ENCODE data around the gene CFAP410.

Gene CFAP410

DNA sequence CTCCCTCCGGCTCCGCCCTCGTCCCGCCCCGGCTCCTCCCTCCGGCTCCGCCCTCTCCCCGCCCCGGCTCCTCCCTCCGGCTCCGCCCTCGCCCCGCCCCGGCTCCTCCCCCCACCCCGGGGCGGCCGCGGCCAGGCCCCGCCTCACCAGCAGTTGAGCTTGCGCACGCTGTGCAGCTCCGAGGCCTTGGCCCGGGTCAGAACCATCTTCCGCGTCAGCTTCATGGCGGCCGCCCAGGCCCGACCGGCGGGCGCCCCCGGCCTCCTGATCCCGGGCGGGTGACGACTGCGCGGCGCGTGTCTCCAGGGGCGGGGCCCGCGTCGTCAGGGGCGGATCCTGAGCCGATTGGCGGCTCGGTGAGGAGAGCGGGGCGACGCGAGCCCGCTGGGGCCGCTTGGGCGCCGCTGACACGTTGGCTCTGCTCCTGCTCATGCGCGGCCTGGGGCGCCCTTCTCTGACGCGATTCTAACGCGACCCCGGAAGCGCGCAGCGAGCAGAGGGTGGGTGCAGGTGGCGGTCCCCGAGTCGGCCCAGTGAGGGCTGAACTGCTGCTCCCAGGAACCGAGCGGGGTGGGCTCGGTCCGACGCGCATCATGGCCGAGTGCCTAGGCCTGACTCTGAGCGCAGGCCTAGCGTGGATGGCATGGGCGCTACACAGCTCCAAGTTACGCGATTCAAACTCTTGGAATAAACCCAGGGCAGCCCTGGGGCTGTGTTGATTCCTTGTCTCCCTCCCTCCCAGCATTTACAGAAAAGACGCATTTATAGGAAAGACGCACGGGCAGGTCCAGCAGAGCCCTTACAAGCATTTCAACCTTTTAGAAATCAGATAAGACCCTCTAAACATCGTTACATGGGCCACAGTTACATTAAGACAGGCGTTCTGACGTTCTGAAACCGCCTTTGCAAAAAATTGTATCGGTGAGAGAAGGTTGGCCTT, at the start of gene CFAP410:
Gene CFAP410, minus strand, starts transcription at position 420 of the 940 bp plus-strand sequence. Its CDS starts 196 bp downstream, at position 224.
- Histone ChIP-seq H3K36me3 (ENCODE audit: control insufficient read depth in 5 of 5, insufficient read depth in 5 of 5, low read length in 5 of 5) (peaks cover 0 to 23% (median 12%) of the 10 kb centered on the region in 5 donors), H3K9me3 (ENCODE audit: control insufficient read depth in 5 of 5, low read length in 5 of 5) (no peaks in the 10 kb centered on the region), H3K27ac (ENCODE audit: low read depth, low read length) (peak within 1 kb of the TSS; percentile 82), H3K4me1 (ENCODE audit: control insufficient read depth in 5 of 5, insufficient read depth in 5 of 5, low read length in 5 of 5) (peaks cover 2 to 23% (median 20%) of the 10 kb centered on the region in 5 donors), H3K9ac (ENCODE audit: low read length in 5 of 5) (peak within 1 kb of the TSS; percentile 49 to 95 (median 91)), H3K4me3 (ENCODE audit: low read depth in 1 of 5, low read length in 5 of 5) (peak within 1 kb of the TSS; percentile 82 to 95 (median 91)), H3K27me3 (ENCODE audit: control insufficient read depth in 5 of 5, insufficient read depth in 4 of 5, low read length in 5 of 5) (no peaks in the 10 kb centered on the region)

DNA sequence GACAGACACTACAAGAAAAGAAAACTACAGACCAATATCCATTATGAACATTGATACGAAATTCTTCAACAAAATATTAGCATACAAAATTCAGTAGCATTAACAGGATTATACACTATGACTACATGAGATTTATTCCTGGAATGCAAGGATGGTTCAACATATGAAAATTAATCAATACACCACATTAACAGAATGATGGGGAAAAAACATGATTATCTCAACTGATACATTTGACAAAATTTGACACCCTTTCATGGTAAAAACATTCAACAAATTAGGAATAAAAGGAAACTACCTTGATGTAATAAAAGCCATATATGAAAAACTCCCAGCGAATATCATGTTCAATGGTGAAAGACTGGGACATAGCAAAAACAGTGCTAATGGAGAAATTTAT, 45.8 kb upstream of the CFAP410 start:
- Histone ChIP-seq H3K4me3 (ENCODE audit: low read depth in 1 of 5, low read length in 5 of 5) (no peak overlapping the region), H3K4me1 (ENCODE audit: control insufficient read depth in 5 of 5, insufficient read depth in 5 of 5, low read length in 5 of 5) (no peaks in the 10 kb centered on the region), H3K9me3 (ENCODE audit: control insufficient read depth in 5 of 5, low read length in 5 of 5) (peaks cover 6 to 30% (median 21%) of the 10 kb centered on the region in 5 donors), H3K36me3 (ENCODE audit: control insufficient read depth in 5 of 5, insufficient read depth in 5 of 5, low read length in 5 of 5) (peaks cover 0 to 28% (median 5%) of the 10 kb centered on the region in 5 donors), H3K27me3 (ENCODE audit: control insufficient read depth in 5 of 5, insufficient read depth in 4 of 5, low read length in 5 of 5) (peaks cover 0 to 7% (median 0%) of the 10 kb centered on the region in 5 donors), H3K9ac (ENCODE audit: low read length in 5 of 5) (no peak overlapping the region), H3K27ac (ENCODE audit: low read depth, low read length) (no peak overlapping the region)

DNA sequence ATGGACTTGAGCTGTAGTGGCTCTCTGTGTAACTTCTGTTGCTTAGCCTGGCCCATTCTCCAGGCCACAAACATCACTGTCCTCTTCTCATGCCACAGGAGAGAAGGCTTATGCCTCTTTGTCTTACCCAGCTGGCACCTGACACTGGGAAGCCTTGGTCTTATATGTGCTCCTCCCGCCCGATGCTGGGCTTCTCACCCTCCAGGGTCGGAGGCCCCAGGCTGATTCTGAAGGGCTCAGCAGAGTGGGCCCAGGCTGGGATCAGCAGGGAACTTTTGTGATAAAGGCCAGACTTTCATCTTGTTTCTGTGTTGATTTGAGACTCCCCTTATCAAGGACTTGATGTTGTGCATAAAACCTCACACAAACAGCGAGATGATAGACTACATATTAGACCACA, 44.0 kb upstream of the CFAP410 start:
- H3K27me3 ChIP-seq (ENCODE audit: control insufficient read depth in 5 of 5, insufficient read depth in 4 of 5, low read length in 5 of 5): peaks cover 0 to 17% (median 0%) of the 10 kb centered on the region in 5 donors
- H3K36me3 ChIP-seq (ENCODE audit: control insufficient read depth in 5 of 5, insufficient read depth in 5 of 5, low read length in 5 of 5): peaks cover 5 to 41% (median 10%) of the 10 kb centered on the region in 5 donors
- H3K4me1 ChIP-seq (ENCODE audit: control insufficient read depth in 5 of 5, insufficient read depth in 5 of 5, low read length in 5 of 5): no peaks in the 10 kb centered on the region
- peaks cover 6 to 25% (median 21%) of the 10 kb centered on the region in 5 donors for H3K9me3 ChIP-seq (ENCODE audit: control insufficient read depth in 5 of 5, low read length in 5 of 5)
- H3K9ac ChIP-seq (ENCODE audit: low read length in 5 of 5): no peak overlapping the region
- no peak overlapping the region for H3K27ac ChIP-seq (ENCODE audit: low read depth, low read length)
- no peak overlapping the region for H3K4me3 ChIP-seq (ENCODE audit: low read depth in 1 of 5, low read length in 5 of 5)

DNA sequence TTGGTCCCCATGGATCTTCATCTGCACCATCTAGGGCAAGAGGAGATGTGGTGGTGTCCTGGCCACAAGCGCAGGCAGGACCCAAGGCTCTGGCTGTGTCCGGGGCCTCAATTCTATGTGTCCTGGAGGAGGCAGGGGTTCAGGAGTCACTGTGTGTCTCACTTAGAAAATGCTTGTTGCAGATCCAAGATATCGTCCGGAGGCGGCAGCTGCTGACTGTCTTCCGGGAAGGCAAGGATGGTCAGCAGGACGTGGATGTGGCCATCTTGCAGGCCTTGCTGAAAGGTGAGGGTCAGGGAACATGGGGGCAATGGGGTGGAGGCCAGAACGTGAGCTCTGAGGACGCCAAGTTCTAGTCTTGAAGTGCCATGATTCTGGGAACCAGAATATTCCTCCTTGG, 43.3 kb upstream of the CFAP410 start:
- Histone ChIP-seq H3K4me1 (ENCODE audit: control insufficient read depth in 5 of 5, insufficient read depth in 5 of 5, low read length in 5 of 5) (no peaks in the 10 kb centered on the region), H3K27me3 (ENCODE audit: control insufficient read depth in 5 of 5, insufficient read depth in 4 of 5, low read length in 5 of 5) (peaks cover 0 to 22% (median 0%) of the 10 kb centered on the region in 5 donors), H3K9ac (ENCODE audit: low read length in 5 of 5) (no peak overlapping the region), H3K9me3 (ENCODE audit: control insufficient read depth in 5 of 5, low read length in 5 of 5) (peaks cover 6 to 25% (median 21%) of the 10 kb centered on the region in 5 donors), H3K36me3 (ENCODE audit: control insufficient read depth in 5 of 5, insufficient read depth in 5 of 5, low read length in 5 of 5) (peaks cover 5 to 46% (median 10%) of the 10 kb centered on the region in 5 donors), H3K4me3 (ENCODE audit: low read depth in 1 of 5, low read length in 5 of 5) (no peak overlapping the region), H3K27ac (ENCODE audit: low read depth, low read length) (no peak overlapping the region)

DNA sequence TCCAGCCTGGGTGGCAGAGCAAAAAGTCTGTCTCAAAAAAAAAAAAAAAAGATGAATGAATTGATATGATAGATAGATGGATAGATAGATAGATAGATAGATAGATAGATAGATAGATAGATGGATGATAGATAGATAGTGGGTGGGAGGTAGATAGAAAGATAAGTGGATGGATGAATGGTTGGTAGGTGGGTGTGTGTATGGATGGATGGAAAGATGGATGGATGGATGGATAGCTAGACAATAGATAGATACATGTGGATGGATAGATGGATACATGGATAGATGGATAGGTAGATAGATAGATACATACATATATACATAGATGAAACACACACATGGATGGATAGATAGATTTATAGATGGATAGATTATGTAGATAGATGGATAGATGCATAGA, 42.7 kb upstream of the CFAP410 start:
- Histone ChIP-seq H3K9me3 (ENCODE audit: control insufficient read depth in 5 of 5, low read length in 5 of 5) (peaks cover 6 to 25% (median 19%) of the 10 kb centered on the region in 5 donors), H3K4me3 (ENCODE audit: low read depth in 1 of 5, low read length in 5 of 5) (no peak overlapping the region), H3K27ac (ENCODE audit: low read depth, low read length) (no peak overlapping the region), H3K27me3 (ENCODE audit: control insufficient read depth in 5 of 5, insufficient read depth in 4 of 5, low read length in 5 of 5) (peaks cover 0 to 27% (median 0%) of the 10 kb centered on the region in 5 donors), H3K36me3 (ENCODE audit: control insufficient read depth in 5 of 5, insufficient read depth in 5 of 5, low read length in 5 of 5) (peaks cover 5 to 52% (median 10%) of the 10 kb centered on the region in 5 donors), H3K9ac (ENCODE audit: low read length in 5 of 5) (no peak overlapping the region), H3K4me1 (ENCODE audit: control insufficient read depth in 5 of 5, insufficient read depth in 5 of 5, low read length in 5 of 5) (no peaks in the 10 kb centered on the region)

DNA sequence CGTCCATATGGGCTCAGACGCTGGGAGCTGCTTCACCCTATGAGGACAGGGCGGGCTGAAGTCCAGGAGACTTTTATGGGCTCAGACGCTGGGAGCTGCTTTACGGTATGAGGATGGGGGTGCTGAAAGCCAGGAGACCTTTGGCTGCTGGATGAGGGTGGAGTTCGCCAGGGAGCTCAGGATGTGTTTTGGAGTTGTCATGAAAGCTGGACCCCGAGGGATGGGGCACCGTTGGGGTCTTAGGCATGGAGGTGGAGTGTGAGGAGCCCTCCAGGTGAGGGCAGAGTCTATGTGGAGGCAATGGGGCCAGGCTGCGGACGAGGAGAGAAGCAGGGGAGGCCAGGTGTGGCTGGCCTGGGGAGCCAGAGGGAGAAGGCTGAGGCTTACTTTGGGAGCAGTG, 41.7 kb upstream of the CFAP410 start:
- Histone ChIP-seq H3K9me3 (ENCODE audit: control insufficient read depth in 5 of 5, low read length in 5 of 5) (peaks cover 6 to 25% (median 16%) of the 10 kb centered on the region in 5 donors), H3K27me3 (ENCODE audit: control insufficient read depth in 5 of 5, insufficient read depth in 4 of 5, low read length in 5 of 5) (peaks cover 0 to 31% (median 0%) of the 10 kb centered on the region in 5 donors), H3K9ac (ENCODE audit: low read length in 5 of 5) (no peak overlapping the region), H3K36me3 (ENCODE audit: control insufficient read depth in 5 of 5, insufficient read depth in 5 of 5, low read length in 5 of 5) (peaks cover 5 to 56% (median 12%) of the 10 kb centered on the region in 5 donors), H3K4me3 (ENCODE audit: low read depth in 1 of 5, low read length in 5 of 5) (no peak overlapping the region), H3K27ac (ENCODE audit: low read depth, low read length) (no peak overlapping the region), H3K4me1 (ENCODE audit: control insufficient read depth in 5 of 5, insufficient read depth in 5 of 5, low read length in 5 of 5) (no peaks in the 10 kb centered on the region)

DNA sequence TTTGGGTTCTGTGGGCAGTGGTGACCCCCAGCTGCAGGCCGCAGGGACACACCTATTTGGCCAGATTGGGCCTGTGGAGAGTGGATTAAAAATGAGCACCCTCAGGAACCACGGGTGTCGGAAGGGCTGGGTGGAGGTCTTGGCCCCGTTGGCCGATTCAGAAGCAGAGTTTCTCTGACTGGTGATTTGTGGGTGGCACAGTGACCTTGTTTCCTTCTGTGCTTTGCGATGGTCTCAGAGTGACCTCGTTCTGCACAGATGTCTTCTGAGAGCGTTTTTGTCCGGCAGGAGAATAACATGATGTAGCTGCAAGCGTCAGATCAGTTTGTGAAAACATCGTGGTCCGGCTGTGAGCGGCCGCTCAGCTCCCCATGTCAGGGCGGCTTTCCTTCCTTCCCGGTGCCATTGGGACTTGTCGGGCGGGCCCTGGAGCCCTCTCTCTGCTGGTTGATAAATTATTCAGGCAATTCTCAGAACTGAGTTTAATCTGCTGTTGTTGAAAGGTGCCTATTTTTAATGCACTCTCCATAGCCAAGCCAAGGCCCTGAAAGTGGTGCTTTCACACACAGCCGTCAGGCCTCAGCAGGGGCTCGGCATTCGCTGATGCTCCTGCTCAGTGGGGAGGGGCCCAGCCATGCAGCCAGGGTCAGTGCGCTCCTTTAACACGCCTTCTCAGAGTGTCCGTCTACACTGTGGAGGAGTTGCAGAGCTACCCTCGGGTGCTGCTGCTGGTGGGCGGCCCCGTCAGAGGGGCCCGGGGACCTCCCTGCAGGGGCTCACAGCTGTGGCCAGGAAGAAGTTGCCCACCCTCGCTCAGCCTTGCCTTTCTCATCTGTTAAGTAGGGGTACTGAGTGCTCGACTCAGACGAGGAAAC, 41.0 kb upstream of the CFAP410 start:
- H3K36me3 ChIP-seq (ENCODE audit: control insufficient read depth in 5 of 5, insufficient read depth in 5 of 5, low read length in 5 of 5): peaks cover 5 to 56% (median 14%) of the 10 kb centered on the region in 5 donors
- H3K27me3 ChIP-seq (ENCODE audit: control insufficient read depth in 5 of 5, insufficient read depth in 4 of 5, low read length in 5 of 5): peaks cover 0 to 31% (median 0%) of the 10 kb centered on the region in 5 donors
- peaks cover 6 to 20% (median 12%) of the 10 kb centered on the region in 5 donors for H3K9me3 ChIP-seq (ENCODE audit: control insufficient read depth in 5 of 5, low read length in 5 of 5)
- H3K9ac ChIP-seq (ENCODE audit: low read length in 5 of 5): no peak overlapping the region
- no peak overlapping the region for H3K4me3 ChIP-seq (ENCODE audit: low read depth in 1 of 5, low read length in 5 of 5)
- no peak overlapping the region for H3K27ac ChIP-seq (ENCODE audit: low read depth, low read length)
- H3K4me1 ChIP-seq (ENCODE audit: control insufficient read depth in 5 of 5, insufficient read depth in 5 of 5, low read length in 5 of 5): peaks cover 0 to 5% (median 0%) of the 10 kb centered on the region in 5 donors

DNA sequence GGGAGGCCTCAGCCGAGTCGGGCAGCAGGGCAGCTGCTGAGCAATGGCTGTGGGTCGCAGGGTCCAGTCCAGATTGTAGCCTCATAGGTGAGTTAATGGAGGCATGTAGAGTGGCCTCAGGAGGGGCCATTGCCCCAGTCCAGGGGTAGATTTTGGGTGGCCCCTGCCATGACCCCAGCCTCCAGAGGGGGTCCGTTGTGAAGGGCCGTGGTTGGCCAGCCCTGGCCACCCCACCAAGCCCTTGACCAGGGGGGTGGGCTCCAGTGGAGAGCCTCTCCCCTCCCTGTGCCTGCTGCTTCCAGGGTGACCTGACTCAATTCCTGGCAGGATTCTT, 40.3 kb upstream of the CFAP410 start:
- Histone ChIP-seq H3K4me1 (ENCODE audit: control insufficient read depth in 5 of 5, insufficient read depth in 5 of 5, low read length in 5 of 5) (peaks cover 0 to 13% (median 0%) of the 10 kb centered on the region in 5 donors), H3K27me3 (ENCODE audit: control insufficient read depth in 5 of 5, insufficient read depth in 4 of 5, low read length in 5 of 5) (peaks cover 0 to 31% (median 0%) of the 10 kb centered on the region in 5 donors), H3K27ac (ENCODE audit: low read depth, low read length) (no peak overlapping the region), H3K9me3 (ENCODE audit: control insufficient read depth in 5 of 5, low read length in 5 of 5) (peaks cover 3 to 13% (median 6%) of the 10 kb centered on the region in 5 donors), H3K36me3 (ENCODE audit: control insufficient read depth in 5 of 5, insufficient read depth in 5 of 5, low read length in 5 of 5) (peaks cover 2 to 56% (median 14%) of the 10 kb centered on the region in 5 donors), H3K9ac (ENCODE audit: low read length in 5 of 5) (no peak overlapping the region), H3K4me3 (ENCODE audit: low read depth in 1 of 5, low read length in 5 of 5) (no peak overlapping the region)

DNA sequence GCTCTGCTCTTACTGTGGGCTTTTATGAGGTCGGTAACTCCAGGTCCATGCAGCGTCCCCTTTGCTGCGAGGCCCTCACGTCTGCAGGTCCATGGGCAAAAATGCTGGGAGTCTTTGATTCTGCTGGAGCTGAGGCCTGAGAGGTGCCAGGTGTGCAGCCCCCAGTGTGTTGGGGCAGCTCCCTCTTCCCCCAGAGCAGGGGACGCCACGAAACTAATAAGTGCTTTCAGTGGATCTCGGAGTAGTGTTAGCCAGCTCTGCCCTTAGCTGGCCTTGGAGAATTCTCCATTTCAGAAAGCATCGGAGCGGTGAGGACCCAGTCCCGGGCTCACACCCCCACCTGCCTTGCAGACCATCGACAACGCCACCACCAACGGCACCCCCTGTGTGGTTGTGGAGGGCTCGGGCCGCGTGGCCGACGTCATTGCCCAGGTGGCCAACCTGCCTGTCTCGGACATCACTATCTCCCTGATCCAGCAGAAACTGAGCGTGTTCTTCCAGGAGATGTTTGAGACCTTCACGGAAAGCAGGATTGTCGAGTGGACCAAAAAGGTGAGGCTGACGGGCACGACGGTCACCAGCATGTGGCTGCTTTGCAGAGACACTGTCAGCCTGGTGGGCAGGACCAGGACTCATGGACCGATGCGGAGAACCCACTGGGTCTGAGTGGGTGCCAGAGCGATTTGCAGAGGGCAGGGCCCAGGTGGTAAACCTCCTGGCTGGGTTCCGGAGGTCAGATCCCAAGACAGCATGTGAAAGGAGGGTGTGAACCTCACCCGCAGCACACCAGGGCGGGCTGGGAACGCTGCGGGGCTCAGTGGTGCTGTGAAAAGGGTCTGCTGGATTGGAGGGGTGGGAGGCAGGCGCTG, 39.7 kb upstream of the CFAP410 start:
- H3K27ac ChIP-seq (ENCODE audit: low read depth, low read length): no peak overlapping the region
- no peak overlapping the region for H3K4me3 ChIP-seq (ENCODE audit: low read depth in 1 of 5, low read length in 5 of 5)
- no peak overlapping the region for H3K9ac ChIP-seq (ENCODE audit: low read length in 5 of 5)
- H3K9me3 ChIP-seq (ENCODE audit: control insufficient read depth in 5 of 5, low read length in 5 of 5): peaks cover 0 to 8% (median 0%) of the 10 kb centered on the region in 5 donors
- H3K27me3 ChIP-seq (ENCODE audit: control insufficient read depth in 5 of 5, insufficient read depth in 4 of 5, low read length in 5 of 5): peaks cover 0 to 31% (median 0%) of the 10 kb centered on the region in 5 donors
- peaks cover 0 to 53% (median 14%) of the 10 kb centered on the region in 5 donors for H3K36me3 ChIP-seq (ENCODE audit: control insufficient read depth in 5 of 5, insufficient read depth in 5 of 5, low read length in 5 of 5)
- peaks cover 0 to 14% (median 0%) of the 10 kb centered on the region in 5 donors for H3K4me1 ChIP-seq (ENCODE audit: control insufficient read depth in 5 of 5, insufficient read depth in 5 of 5, low read length in 5 of 5)
